Femur (tissue), 1 donor: ENCODE data around the gene PCNT.
"Not testable (repeated sequence)": the region's sequence is repeated elsewhere in the genome, so short reads cannot be mapped to it uniquely, and the experiment has no call there.

Source experiments
- DNase-seq: peaks from one replicate; pipeline ENCODE4 v3.0.0-alpha.2; 2017

Gene PCNT

GRCh38 chr21:46458315-46459023 lies 134.5 kb downstream of the PCNT start, which contains the start of gene DIP2A:
DIP2A (plus strand) TSS chr21:46458891; CDS start chr21:46459132, 241 bp downstream.
- peak; percentile 98 for DNase-seq

- DNase-seq, result no peak
Observed at GRCh38 chr21:46459024-46459355, 135.0 kb downstream of the PCNT start.

DNA sequence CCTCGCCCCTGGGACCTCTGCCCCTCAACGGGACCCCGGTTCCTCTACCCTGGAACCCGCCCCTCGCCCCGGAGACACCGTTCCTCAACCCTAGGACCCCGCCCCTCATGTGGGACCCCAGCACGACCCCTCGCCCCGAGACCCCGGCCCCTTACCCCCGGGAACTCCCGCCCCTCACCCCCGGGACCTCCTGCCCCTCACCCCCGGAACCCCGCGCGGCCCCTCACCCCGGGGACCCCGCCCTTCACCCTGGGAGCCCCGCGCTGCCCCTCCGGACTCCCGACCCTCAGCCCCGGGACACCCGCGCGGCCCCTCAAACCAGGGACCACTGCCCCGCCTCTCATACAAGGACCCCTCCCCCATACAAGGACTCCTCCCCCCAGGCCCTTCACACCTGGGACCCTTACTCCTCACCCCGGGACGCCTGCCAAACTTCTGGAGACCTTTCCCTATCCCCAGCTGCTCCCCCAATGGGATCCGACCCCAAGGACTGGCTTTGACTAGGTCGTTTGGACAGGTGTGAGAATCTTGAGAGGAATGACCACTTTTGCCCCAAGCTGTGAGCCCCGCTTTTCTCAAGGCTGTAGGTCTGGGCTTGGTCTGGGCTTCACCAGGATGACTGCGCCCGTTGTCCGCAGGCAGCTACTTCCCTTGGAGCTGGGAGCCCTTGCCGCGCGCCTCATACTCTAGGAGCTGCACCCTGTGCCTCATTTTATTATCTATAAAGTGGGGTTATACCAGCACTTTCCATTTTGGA lies 135.6 kb downstream of the PCNT start:
- DNase-seq, result peak; percentile 56

- DNase-seq, result no peak
Observed at GRCh38 chr21:46461909-46462308, 138.0 kb downstream of the PCNT start.

DNA sequence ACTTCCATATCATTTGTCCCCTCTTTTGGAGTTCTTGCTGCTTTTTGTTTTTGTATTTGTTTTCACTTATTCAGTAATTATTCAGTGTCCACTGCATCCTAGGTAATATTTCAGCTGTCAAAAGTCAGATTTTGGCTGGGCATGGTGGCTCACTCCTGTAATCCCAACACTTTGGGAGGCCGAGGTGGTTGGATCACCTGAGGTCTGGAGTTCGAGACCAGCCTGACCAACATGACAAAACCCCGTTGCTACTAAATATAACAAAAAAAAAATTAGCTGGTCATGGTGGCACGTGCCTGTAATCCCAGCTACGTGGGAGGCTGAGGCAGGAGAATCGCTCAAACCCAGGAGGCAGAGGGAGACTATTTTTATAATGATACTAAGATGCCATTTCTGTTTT lies 141.2 kb downstream of the PCNT start:
- not testable (repeated sequence) for DNase-seq

DNA sequence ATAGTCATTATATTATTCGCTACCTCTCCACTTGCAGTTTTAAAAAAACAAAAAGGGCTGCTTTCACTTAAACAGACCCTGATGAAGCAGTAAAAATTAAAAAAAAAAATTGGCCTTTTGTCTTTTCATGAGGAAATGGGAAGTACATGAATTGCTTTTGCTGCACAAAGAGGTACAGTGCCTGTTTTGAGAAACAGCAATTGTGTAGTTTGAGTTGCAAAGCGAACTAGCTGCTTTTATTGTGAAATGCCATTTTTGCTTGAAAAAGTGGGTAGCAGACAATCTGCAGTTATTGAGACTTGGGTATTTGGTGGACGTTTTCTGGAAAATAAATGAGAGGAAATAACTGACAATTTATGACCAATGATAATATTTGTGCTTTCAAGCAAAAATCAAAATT lies 141.7 kb downstream of the PCNT start:
- DNase-seq, result no peak

DNA sequence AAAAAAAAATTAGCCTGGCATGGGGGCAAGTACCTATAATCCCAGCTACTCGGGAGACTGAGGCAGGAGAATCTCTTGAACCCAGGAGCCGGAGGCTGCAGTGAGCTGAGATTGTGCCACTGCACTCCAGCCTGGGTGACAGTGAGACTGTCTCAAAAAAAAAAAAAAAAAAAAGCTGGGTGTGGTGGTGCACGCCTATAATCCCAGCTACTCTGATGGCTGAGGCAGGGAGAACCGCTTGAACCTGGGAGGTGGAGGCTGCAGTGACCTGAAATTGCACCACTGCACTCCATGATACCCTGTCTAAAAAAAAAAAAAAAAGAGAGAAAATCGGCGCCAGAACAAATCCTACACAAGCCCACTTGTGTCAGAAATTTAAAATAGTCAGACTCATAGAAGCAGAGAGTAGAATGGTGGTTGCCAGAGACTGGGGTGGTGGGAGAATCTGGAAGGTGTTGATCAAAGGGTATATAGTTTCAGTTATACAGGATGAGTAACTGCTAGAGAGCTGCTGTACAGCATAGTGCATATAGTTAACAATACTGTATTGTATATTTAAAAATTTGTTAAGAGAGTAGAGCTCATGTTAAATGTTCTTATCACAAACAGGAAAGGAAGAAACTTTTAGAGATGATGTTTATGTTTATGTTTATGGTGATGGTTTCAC lies 144.3 kb downstream of the PCNT start:
- no peak for DNase-seq

GRCh38 chr21:46469275-46469674 lies 145.3 kb downstream of the PCNT start:
- no peak for DNase-seq

DNA sequence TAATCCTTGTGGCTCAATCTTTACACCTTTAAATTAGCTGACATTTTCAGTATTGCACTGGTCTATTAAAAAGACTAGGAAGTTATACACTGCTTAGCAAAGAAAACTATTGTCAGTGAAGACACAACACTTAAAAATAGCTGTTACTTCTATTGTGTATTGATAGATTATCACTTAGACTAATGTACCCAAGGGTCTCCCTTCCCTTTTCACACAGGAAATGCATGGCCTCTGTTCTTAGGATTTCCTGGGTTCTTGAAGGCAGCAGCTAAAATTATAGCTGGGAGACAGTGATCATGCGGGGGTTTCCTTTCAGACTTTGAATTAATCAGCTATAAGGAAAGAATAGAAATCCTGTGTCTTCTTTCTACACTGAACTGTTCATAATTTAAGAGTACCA lies 147.6 kb downstream of the PCNT start:
- no peak for DNase-seq

DNA sequence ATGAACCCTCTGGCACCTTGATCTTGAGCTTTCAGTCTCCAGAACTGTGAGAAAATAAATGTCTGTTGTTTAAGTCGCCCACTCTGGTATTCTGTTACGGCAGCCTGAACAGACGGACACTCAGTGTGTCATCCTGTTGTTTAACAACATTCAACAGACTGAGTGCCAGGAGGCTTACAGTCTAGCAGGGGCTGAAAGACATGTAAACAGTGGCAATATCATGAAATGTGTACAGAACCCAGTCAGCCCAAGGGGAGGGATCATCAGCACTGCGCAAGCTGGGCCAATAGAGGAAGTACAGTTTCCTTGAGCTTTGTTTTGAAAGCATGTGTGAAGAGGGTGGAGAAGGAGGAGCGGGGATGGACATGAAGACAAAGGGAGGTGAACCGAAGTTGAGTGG lies 148.3 kb downstream of the PCNT start:
- DNase-seq, result no peak

DNA sequence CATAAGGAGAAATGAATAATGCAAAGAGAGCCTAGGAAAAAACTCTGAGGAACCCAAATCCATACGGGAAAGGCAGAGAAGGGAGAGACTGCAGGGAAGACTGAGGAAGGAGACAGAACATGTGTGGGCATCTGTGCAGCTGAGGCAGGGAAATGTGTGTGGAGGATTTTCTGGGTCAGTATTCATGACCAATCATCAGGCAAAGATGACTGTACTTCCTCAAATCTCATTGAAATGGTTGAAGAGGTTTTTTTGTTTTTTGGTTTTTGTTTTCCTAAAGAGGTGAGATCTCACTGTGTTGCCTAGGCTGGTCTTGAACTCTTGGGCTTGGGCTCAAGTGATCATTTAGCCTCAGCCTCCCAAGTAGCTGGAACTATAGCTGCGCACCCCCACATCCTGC lies 150.4 kb downstream of the PCNT start:
- no peak for DNase-seq

DNA sequence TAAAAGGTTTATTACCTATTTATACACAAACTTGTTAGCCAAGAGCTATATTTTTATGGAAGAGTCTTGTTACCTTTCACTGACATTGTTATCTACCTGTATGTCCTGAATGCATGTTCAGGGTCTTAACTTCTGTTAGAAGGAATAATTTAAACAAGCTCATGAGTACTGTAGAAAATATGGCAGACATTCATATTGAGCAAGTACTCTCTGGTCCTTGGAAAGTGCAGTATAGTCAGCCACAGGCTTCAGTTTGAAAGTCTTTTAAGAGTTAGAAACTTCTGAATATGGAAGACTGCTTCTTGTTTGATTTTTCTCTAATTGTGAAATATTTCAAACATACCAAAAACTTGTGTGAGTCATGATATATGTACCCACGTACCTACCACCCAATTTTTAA lies 151.3 kb downstream of the PCNT start:
- DNase-seq, result no peak

DNA sequence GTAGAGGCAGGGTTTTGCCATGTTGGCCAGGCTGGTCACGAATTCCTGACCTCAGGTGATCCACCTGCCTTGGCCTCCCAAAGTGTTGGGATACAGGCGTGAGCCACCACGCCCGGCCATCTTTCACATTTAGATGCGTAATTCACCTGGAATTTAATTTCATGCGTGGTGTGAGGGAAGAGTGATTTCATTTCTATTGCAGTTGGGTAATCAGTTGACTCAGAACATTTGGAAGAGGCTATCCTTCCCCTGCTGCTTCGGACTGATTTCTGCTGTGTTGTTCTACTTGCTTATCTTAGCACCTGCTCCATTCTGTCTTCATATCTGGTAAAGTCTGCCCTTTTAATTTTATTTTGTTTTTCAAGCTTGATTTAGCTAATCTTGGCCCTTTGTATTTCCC lies 153.8 kb downstream of the PCNT start:
- no peak for DNase-seq

DNA sequence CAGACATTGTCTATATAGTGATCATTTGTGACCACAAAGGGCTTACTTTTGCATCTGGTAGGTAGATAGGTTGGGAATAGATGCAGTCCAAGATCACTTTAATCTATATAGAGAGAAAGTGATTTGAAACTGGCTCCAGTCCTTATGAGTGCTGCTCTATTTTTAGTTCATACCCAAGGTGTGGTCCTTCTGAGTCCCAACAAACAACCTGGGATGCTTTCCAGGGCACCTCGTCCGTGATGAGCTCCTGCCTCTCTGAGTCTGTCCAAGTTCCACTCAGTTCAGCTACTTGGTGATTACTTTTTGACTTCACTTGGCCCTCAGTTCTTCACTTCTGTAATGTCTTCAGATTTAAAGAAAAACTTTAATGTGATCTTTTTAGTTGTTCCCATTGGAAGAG lies 155.0 kb downstream of the PCNT start:
- no peak for DNase-seq

DNA sequence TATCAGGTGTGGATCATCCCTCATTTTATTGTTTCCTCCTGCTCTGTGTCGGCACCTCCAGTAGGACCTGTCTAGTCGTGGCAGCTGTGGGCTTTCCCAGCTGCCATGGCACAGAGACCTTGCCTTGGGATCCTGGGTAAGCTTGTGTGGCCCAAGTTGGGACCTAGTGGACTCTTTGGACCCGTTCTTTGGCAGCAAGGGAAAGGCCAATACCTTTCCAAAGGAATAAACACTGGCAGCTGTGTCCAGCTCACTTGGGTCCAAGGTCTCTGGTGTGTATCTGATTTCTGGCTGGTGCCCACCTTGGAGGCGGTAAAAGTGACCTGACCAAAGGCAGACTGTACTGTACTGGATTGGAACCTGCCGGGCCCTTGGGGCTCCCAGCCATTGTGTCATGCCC lies 156.5 kb downstream of the PCNT start:
- no peak for DNase-seq

DNA sequence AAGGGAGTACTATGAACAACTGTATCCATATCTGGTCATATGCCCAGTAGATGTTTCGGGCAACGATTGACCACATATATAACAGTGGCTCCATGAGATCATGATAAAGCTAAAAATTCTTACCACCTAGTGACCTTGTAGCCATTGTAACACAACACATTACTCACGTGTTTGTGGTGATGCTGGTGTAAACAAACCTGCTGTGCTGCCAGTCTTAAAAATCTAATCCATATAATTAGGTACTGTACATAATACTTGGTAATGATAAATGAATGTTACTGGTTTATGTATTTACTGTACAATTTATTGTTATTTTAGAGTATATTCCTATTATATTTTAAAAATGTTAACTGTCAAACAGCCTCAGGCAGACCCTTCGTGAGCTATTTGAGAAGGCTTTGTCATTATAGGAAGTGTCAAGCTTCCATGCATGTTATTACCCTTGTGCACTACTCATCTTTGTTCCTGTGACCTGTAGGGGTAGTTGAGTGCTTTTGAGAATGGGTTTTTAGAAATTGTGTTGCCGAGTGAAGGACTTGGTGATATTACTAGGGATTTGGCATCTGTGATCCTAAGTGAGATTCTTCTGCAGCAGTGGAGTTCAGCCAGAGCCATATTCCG lies 158.4 kb downstream of the PCNT start:
- no peak for DNase-seq

DNA sequence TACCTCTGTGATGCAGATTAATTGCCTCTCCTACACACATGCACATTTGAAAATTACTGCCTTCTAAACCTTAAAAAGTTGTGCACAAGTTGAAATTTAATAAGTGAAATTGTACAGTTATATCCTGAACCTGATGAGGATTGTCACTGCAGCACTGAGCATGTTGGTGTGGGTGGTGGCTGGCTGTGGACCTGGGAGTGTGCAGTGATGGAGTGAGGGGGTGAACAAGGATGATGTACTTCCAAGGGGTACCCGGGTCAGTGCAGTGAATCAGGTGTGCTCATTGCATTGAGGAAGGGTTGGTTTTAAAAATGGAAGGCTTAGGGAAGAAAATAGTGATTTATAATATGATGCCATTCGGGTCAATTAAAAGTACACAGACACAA lies 158.9 kb downstream of the PCNT start:
- DNase-seq, result no peak

- DNase-seq, result no peak
Observed at GRCh38 chr21:46483300-46484295, 159.6 kb downstream of the PCNT start.

GRCh38 chr21:46486481-46487126 lies 162.6 kb downstream of the PCNT start:
- no peak for DNase-seq

DNA sequence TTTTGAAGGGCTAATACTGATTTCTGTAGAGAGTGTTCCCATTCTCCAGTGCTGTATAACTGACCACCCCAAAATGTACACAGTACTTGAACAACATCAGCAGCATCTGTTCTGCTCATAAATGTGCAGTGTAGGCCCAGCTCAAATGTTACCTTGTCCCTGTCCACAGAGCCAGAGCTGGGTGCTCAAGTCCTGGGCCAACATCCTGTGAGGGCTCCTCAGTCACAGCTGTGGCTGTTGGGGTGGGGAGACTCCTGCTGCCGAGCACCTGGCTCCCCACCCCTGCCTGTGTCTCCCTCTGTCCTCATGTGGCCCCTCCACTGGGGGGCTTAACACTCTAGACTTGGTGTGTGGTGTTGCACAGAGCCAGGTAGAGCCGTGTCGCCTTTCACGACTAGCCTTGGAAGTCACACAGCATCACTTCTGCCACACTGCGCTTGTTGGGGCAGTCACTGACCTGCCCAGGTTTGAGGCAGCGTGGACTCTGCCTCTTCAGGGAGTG lies 165.3 kb downstream of the PCNT start:
- no peak for DNase-seq

DNA sequence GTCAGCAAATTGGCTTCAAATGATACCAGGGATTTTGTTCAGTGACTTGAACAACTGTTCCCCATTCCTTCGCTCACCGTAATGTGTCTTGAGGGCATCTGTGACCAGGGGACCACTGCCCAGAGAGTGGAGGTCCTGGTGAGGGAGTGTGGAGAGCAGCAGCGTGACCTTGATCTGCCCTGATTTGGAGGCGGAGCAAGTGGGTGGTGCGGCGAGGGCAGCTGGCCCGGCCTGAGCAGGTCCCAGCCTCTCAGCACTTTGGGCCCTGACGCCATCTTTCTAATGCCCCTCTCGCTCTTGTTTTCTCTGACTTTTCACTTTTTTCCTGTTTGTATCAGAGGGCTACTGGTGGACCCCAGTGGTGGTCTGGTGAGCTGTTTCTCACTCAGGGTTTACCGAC lies 165.8 kb downstream of the PCNT start:
- no peak for DNase-seq

DNA sequence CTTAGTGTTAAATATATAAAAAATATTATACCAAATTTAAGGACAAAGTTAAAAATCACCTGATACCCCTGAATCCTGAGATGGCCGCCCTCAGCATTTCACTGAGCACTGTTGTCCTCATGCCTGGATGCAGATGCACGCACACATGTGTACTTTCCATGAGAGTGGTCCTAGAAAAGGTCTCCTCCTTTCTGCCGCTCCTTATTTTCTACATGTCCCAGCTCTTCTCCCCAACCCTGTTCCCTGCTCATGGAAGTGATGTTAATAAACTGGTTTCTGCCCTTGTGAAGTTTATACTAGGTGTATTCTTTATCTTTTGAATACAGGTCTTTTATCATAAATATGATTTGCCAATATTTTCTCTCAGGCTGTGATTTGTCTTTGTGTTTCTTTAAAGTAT lies 167.6 kb downstream of the PCNT start:
- DNase-seq, result no peak
